HS-5 (cell line): Measurements from ENCODE around the gene FAM107B.
"Not testable (repeated sequence)": the region's sequence is repeated elsewhere in the genome, so short reads cannot be mapped to it uniquely, and the experiment has no call there.

ENCODE experiments used
- DNase-seq: peaks from one replicate; pipeline ENCODE4 v3.0.0-alpha.2; 2012; ENCODE audit warnings: low read depth

Gene FAM107B

DNA sequence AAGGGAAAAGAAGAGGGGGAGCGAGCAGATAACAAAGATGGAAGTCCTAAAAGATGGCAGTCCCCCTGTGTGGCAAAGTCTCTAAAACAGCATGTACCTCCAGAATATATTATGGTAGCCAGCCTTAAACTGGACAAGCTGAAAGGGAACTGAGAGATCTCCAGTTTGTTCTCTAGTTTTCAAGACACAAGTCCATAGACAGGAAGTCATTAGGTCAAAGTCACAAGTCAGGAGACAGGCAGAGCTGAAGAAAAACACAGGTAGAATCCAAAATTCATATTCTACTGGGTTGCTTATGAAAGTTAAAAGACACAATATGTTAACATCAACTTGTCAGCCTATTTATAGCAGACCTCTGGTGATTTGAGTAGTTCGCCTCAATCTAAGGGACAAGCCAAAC, 38.7 kb downstream of the FAM107B start:
- DNase-seq, result no peak

- no peak for DNase-seq
These were observed 42.7 kb downstream of the FAM107B start for GRCh38 chr10:14731875-14732512.

- no peak for DNase-seq
These were observed 46.4 kb downstream of the FAM107B start for GRCh38 chr10:14728346-14728745.

DNA sequence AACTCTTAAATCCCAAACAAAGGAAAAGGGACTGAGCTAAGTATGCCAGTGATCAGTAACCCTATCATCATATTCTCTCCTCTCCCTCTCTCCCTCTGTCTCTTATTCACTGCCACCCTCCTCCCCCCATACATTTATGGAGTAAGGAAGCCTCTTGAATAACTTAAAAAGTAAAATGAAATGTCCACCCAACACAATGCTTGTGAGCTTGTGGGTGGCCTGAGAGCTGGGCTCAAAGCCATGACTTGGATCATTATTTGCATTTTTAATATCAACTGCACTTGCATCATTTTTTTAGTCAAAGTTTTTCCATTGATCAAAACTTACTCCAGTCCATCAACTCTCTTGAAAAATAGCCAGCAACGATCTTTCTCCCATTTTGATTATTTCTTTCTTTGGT, 46.8 kb downstream of the FAM107B start:
- no peak for DNase-seq

DNA sequence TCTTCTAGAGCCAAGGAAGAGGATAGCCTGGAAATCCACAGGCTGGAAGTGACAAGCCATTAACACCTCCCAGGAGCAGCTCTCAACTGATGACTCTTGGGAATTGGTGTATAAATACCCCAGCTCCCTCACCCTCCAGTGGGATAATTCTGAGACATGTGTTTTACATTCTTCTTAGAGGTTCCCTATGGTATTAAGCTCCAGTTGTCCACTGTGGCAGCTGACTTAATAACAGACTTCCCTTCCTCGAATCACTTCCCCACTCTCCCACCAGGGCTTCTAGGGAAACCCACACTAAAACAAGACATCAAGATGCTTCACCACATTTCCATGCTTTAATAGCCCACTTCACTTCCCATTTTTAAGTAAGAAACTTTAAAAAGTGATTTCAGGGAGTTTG, 47.2 kb downstream of the FAM107B start:
- no peak for DNase-seq

- no peak for DNase-seq
These were observed 49.8 kb downstream of the FAM107B start for GRCh38 chr10:14724931-14725330.

GRCh38 chr10:14723052-14723689, 51.5 kb downstream of the FAM107B start:
- no peak for DNase-seq

DNA sequence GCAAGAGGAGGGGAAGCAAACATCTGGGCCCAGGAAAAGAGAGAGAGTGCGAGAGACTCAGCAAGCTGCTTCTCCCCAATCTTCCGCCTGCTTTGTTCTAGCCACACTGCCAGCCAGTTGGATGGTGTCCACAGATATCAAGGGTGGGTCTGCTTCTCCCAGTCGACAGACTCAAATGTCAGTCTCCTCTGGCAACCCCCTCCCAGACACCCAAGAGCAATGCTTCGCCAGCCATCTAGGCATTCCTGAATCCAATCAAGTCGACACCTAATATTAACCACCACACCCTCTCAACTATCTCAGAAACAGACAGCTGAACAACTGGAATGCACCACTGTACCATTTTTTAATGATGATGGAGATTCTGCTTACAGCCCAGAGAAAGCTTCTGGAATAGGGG, 57.1 kb downstream of the FAM107B start:
- no peak for DNase-seq

GRCh38 chr10:14712991-14713424, 61.7 kb downstream of the FAM107B start:
- no peak for DNase-seq

DNA sequence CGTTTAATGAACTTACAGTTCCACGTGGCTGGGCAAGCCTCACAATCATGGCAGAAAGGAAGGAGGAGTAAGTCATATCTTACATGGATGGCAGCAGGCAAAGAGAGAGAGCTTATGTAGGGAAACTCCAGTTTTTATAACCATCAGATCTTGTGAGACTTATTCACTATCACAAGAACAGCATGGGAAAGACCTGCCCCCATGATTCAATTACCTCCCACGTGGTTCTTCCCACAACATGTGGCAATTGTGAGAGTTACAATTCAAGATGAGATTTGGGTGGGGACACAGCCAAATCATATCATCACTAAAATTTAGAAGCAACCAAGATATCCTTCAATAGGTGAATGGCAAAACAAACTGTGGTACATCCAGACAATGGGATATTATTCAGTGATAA, 65.4 kb downstream of the FAM107B start:
- DNase-seq, result not testable (repeated sequence)

DNA sequence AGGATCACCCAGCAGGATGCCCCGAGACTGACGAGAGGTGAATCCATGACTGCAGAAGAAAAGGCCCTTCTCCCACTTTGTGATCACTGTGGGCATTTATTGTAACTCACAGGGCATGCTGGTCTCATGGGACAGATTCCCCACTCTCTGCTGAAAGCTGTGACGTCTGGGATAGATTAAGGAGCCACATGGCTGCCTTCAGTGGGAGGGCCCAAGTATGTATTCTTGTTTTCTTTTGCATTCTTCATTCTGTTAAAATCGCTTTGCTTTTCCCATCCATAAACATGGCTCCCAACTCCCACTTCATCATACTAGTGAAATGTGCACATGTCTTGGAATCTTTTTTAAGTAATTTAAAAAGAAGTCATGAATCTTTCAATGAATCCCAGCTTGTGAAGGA, 67.2 kb downstream of the FAM107B start:
- no peak for DNase-seq

DNA sequence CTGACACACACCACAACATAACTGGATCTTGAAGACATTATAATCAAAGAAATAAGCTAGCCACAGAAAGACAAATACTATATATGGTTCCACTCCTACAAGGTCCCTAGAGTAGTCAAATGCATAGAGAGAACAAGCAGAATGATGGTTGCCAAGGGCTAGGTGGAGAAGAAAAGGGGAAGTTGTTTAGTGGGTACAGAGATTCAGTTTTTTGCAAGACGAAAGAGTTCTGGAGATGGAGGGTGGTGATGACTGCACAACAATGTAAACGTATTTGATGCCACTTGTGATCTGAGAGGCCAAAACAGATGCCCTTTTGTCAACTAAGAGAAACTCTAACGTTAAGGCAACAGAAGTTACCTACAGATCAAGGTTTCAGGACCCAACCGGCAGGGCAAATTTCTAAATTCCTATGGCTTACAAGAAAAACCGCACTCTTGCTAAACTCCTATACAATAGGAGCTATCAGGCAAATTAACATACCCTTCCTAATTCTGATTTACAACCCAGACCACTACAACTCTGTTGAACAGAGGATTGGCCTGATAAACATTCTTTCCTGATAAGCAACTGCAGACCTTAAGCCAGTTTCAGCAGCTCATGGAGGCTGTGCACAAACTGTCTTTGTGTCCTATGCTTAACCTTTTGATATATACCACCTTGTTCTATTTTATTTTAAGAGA, 69.0 kb downstream of the FAM107B start:
- no peak for DNase-seq

DNA sequence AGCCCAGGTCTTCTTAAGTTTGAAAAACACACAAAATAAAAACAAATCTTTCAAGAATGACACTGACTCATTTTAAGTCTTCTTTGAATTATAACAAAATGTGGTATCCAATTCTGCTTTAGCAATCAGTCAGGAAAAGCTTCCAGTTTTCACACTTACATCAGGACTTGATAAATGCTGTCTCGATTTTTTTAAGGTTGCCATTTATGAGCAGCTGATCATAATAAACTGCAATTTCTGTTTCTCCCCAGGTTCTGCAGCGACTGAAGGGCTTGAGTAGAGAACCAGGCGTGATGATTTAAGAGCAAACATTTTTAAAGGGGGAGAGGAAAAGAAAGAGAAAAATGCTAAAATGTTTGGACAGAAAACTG, 71.1 kb downstream of the FAM107B start:
- no peak for DNase-seq

GRCh38 chr10:14701466-14701865, 73.2 kb downstream of the FAM107B start:
- DNase-seq, result no peak

DNA sequence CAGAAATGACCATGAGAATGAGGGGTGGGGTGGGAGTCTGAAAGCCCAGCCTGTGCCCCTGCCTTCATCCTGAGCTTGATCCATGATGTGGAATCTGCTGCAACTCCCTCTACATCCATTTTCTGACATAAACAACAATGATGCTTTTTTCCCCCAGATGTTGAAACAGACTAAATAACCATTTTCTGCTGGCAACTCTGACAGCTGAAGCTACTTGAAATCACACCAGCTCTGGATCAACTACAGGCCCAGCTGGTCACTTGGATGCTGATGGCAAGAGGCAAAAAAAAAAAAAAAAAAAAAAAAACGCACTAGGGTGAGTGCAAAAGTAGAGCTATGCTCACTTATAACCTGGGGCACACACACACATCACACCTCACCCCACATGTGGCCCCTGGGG, 74.2 kb downstream of the FAM107B start:
- no peak for DNase-seq

GRCh38 chr10:14699482-14699881, 75.2 kb downstream of the FAM107B start:
- DNase-seq, result no peak

GRCh38 chr10:14698829-14699170, 75.9 kb downstream of the FAM107B start:
- no peak for DNase-seq

GRCh38 chr10:14698111-14698828, 76.4 kb downstream of the FAM107B start:
- peak; percentile 64 for DNase-seq

DNA sequence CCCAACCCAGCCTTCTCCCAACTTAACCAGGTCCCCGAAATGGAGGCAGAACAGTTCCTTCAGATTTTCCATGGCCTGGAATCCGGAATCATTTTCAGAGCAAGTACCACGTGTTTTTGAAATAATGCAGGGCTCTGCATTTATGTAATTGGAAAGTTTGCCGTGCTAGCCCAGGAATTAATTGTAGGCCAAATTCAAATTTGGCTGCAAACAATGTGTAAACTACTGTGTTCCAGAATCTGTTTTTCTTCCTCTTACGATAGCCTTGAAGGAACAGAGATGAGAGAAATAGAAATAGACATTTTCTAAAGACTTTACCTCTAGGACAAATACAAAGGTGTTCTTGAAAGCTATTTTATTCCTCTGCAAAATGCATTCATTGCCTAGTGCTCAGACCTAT, 77.4 kb downstream of the FAM107B start:
- no peak for DNase-seq

- no peak for DNase-seq
These were observed 77.9 kb downstream of the FAM107B start for GRCh38 chr10:14696821-14697220.

GRCh38 chr10:14695847-14696480, 78.7 kb downstream of the FAM107B start:
- DNase-seq, result no peak

- DNase-seq, result no peak
These were observed 80.8 kb downstream of the FAM107B start for GRCh38 chr10:14693891-14694290.
